SK-N-SH (cell line): ENCODE results near the gene GPR39. TPM values are rescaled to one million over a fixed set of nuclear protein-coding genes. Genes with fewer than 3 reads are reported as not detected.

ENCODE experiments used
- CTCF ChIA-PET: fragments of 300-600, 350-600 bp; formaldehyde crosslinking; extraction: SDS; loops from one replicate; lab custom pipeline; 2021; lab: Yijun Ruan, JAX
- POLR2A ChIA-PET: fragments of 350-600 bp; sonication (Branson Sonifier 250); formaldehyde crosslinking; extraction: SDS; loops from one replicate; lab custom pipeline; 2020; ENCODE audit warnings: antibody characterized with exemption, inconsistent platforms; lab: Yijun Ruan, JAX
- DNase-seq: peaks from one replicate; pipeline ENCODE4 v3.0.0; 2012
- H2AFZ ChIP-seq: fragments of 200-600 bp; sonication (generic); 2 replicates; pipeline ENCODE4 v1.8.1; 2016; ENCODE audit warnings: antibody characterized with exemption, mild to moderate bottlenecking, low read depth
- H3F3A ChIP-seq: fragments of 200-600 bp; sonication (generic); replicated peaks from 2 replicates; pipeline ENCODE3; 2016; ENCODE audit warnings: antibody characterized with exemption, mild to moderate bottlenecking; ENCODE audit not compliant: insufficient read depth
- H3K27ac ChIP-seq, 2 experiments: fragments of 200-500 bp in 1 of 2; fragments of 200-600 bp in 1 of 2; sonication (Bioruptor generic) in 1 of 2; sonication (generic), shearing (Covaris generic) in 1 of 2; 2 replicates each; pipeline versions ENCODE4 v1.5.1 to v1.6.1; 2014 to 2016; ENCODE audit warnings: low read depth in 2 of 2, inconsistent platforms in 1 of 2, low read length in 1 of 2, mild to moderate bottlenecking in 1 of 2, mixed read lengths in 1 of 2
- H3K27me3 ChIP-seq: fragments of 200-600 bp; sonication (generic), shearing (Covaris generic); 2 replicates; pipeline ENCODE4 v1.6.1; 2016; ENCODE audit warnings: mixed run types; ENCODE audit not compliant: insufficient read depth
- H3K36me3 ChIP-seq, 2 experiments: fragments of 200-500 bp in 1 of 2; fragments of 200-600 bp in 1 of 2; sonication (Bioruptor generic) in 1 of 2; sonication (generic) in 1 of 2; replicated peaks in 1 of 2; 2 replicates each; pipeline versions ENCODE3 to v1.5.1; 2014 to 2016; ENCODE audit warnings: low read length in 1 of 2, mild to moderate bottlenecking in 1 of 2; ENCODE audit not compliant: insufficient read depth in 2 of 2, control insufficient read depth in 1 of 2
- H3K4me1 ChIP-seq, 2 experiments: fragments of 200-500 bp in 1 of 2; fragments of 200-600 bp in 1 of 2; sonication (Bioruptor generic) in 1 of 2; sonication (generic), shearing (Covaris generic) in 1 of 2; 2 replicates each; pipeline versions ENCODE4 v1.5.1 to v1.6.1; 2014 to 2016; ENCODE audit warnings: low read depth in 1 of 2, low read length in 1 of 2, mixed run types in 1 of 2; ENCODE audit not compliant: insufficient read depth in 2 of 2, control insufficient read depth in 1 of 2
- H3K4me2 ChIP-seq: fragments of 200-600 bp; sonication (generic), shearing (Covaris generic); 2 replicates; pipeline ENCODE4 v1.6.1; 2017; ENCODE audit warnings: mixed run types
- H3K4me3 ChIP-seq, 2 experiments: fragments of 200-500 bp in 1 of 2; fragments of 200-600 bp in 1 of 2; sonication (Bioruptor generic) in 1 of 2; sonication (generic), shearing (Covaris generic) in 1 of 2; 2 replicates each; pipeline versions ENCODE4 v1.5.1 to v1.8.1; 2014 to 2016; ENCODE audit warnings: low read depth in 2 of 2, inconsistent platforms in 1 of 2, low read length in 1 of 2, mild to moderate bottlenecking in 1 of 2, mixed read lengths in 1 of 2, moderate library complexity in 1 of 2
- H3K79me2 ChIP-seq: fragments of 200-600 bp; sonication (generic); 2 replicates; pipeline ENCODE4 v1.8.1; 2017; ENCODE audit warnings: mild to moderate bottlenecking; ENCODE audit not compliant: insufficient read depth
- H3K9ac ChIP-seq: fragments of 200-600 bp; sonication (generic); 2 replicates; pipeline ENCODE4 v1.6.1; 2017; ENCODE audit warnings: mixed run types
- H3K9me2 ChIP-seq: fragments of 200-600 bp; sonication (generic); 2 replicates; pipeline ENCODE4 v1.6.1; 2017; ENCODE audit warnings: mixed run types
- H3K9me3 ChIP-seq: fragments of 200-600 bp; sonication (generic); 2 replicates; pipeline ENCODE4 v1.6.1; 2017; ENCODE audit warnings: mixed run types, mild to moderate bottlenecking, moderate library complexity
- H4K20me1 ChIP-seq: fragments of 200-600 bp; sonication (generic); 2 replicates; pipeline ENCODE4 v1.6.1; 2017; ENCODE audit warnings: mild to moderate bottlenecking, mixed run types; ENCODE audit not compliant: insufficient read depth
- CTCF ChIP-seq: fragments of 200-600 bp; sonication (generic); IDR thresholded peaks from 2 replicates; pipeline ENCODE4 v1.6.1; 2017; ENCODE audit warnings: antibody characterized with exemption, mild to moderate bottlenecking, moderate library complexity
- ELF1 ChIP-seq: IDR thresholded peaks from 2 replicates; pipeline ENCODE4 v1.4.0; 2012
- EZH2phosphoT487 ChIP-seq: fragments of 200-600 bp; sonication (generic); IDR thresholded peaks from 2 replicates; pipeline ENCODE4 v1.6.1; 2017; ENCODE audit warnings: low read depth, mixed run types, mild to moderate bottlenecking, antibody characterized with exemption, moderate library complexity, borderline replicate concordance
- FOXJ3 ChIP-seq: sonication (generic); formaldehyde crosslinking; IDR thresholded peaks from 2 replicates; pipeline ENCODE4 v1.5.1; 2020; ENCODE audit warnings: mild to moderate bottlenecking, missing genetic modification reagents
- FOXM1 ChIP-seq: IDR thresholded peaks from 2 replicates; pipeline ENCODE4 v1.4.0; 2012; ENCODE audit warnings: low read depth, mild to moderate bottlenecking
- GATA2 ChIP-seq: sonication (generic); formaldehyde crosslinking; IDR thresholded peaks from 2 replicates; pipeline ENCODE4 v1.5.0; 2020; ENCODE audit warnings: mild to moderate bottlenecking, missing genetic modification reagents
- NRF1 ChIP-seq: IDR thresholded peaks from 2 replicates; pipeline ENCODE4 v1.6.1; 2012; ENCODE audit warnings: low read depth, mild to moderate bottlenecking, low read length
- REST ChIP-seq: IDR thresholded peaks from 2 replicates; pipeline ENCODE4 v1.6.1; 2012; ENCODE audit warnings: mild to moderate bottlenecking, low read depth, low read length, moderate library complexity
- TCF12 ChIP-seq: IDR thresholded peaks from 2 replicates; pipeline ENCODE4 v1.4.0; 2012
- YY1 ChIP-seq: IDR thresholded peaks from 2 replicates; pipeline ENCODE4 v1.4.0; 2012; ENCODE audit warnings: low read depth, mild to moderate bottlenecking
- whole genome bisulfite sequencing: methylation state at CpG from one replicate; pipeline ENCODE4 v1.1.6; 2017; ENCODE audit warnings: low lambda C conversion rate; 5-methylcytosine and 5-hydroxymethylcytosine counted together
- polyA plus RNA-seq, 3 experiments: library from polyadenylated mRNA; depleted of rRNA; stranded (reverse); fragments of >200 nt; gene quantifications; 2 replicates each; pipeline ENCODE4 v1.2.3, GENCODE V29; 2012

The GPR39 gene
- polyA plus RNA-seq, 1 of the 3 experiments (the other 2 are of a cell fraction): 2.3 TPM

GRCh38 chr2:132407784-132408183 lies 8.8 kb upstream of the GPR39 start (continued):
- TF ChIP-seq REST (no peak), ELF1 (no peak), CTCF (no peak), YY1 (no peak), EZH2phosphoT487 (no peak)

- no peaks in the 10 kb centered on the region for H3K36me3 ChIP-seq
- H3F3A ChIP-seq: peaks cover 11% of the 10 kb centered on the region
- ChIA-PET POLR2A (no interaction called here), CTCF (interaction anchor here (0.9 to 1.5 kb wide), 2 partner anchors 37 to 62 kb away, joined by 3 read pairs; no protein-coding TSS in a partner anchor)
- DNase-seq: no peak
- H4K20me1 ChIP-seq: no peaks in the 10 kb centered on the region
- H3K4me2 ChIP-seq: no peak overlapping the region
- H2AFZ ChIP-seq: no peak overlapping the region
- H3K4me3 ChIP-seq: no peak overlapping the region
- WGBS: 73% methylated on average over 1 of the region's 1 CpG
- H3K27me3 ChIP-seq: no peaks in the 10 kb centered on the region
- H3K79me2 ChIP-seq: no peaks in the 10 kb centered on the region
- TF ChIP-seq ELF1 (no peak), GATA2 (CRISPR knock-in tag) (peak; percentile 26; the same call in 1 of the 2 replicates)
- no peaks in the 10 kb centered on the region for H3K9me3 ChIP-seq
- H3K9ac ChIP-seq: no peak overlapping the region
- peaks cover 7 to 13% of the 10 kb centered on the region in 2 experiments; a peak in 3 of 4 replicates for H3K4me1 ChIP-seq
- no peaks in the 10 kb centered on the region for H3K9me2 ChIP-seq
- no peak overlapping the region for H3K27ac ChIP-seq
Measured at GRCh38 chr2:132412021-132412420, 4.6 kb upstream of the GPR39 start.

- Histone ChIP-seq H3K4me3 (no peak overlapping the region), H3K9me2 (no peaks in the 10 kb centered on the region), H3K79me2 (no peaks in the 10 kb centered on the region), H3K36me3 (no peaks in the 10 kb centered on the region), H3K27ac (no peak overlapping the region), H3K4me2 (no peak overlapping the region), H4K20me1 (no peaks in the 10 kb centered on the region), H3K4me1 (peaks cover 7 to 13% of the 10 kb centered on the region in 2 experiments; a peak in 3 of 4 replicates), H2AFZ (no peak overlapping the region), H3F3A (peaks cover 11% of the 10 kb centered on the region), H3K9ac (no peak overlapping the region), H3K9me3 (no peaks in the 10 kb centered on the region), H3K27me3 (no peaks in the 10 kb centered on the region)
- POLR2A ChIA-PET: no interaction called here
- TF ChIP-seq ELF1 (no peak), FOXJ3 (CRISPR knock-in tag) (no peak), EZH2phosphoT487 (no peak), NRF1 (no peak), CTCF (no peak), FOXM1 (no peak), TCF12 (no peak)
- no peak for DNase-seq
- CTCF ChIA-PET: interaction anchor here (0.6 to 1.0 kb wide), 2 partner anchors 13 to 35 kb away, joined by 3 read pairs; no protein-coding TSS in a partner anchor
- 96% methylated on average over 6 of the region's 6 CpGs for WGBS
Measured at GRCh38 chr2:132414081-132414480, 2.5 kb upstream of the GPR39 start.
